Gastrocnemius medialis (tissue), 4 donors: ENCODE results near the gene DHRS1. TPM values are rescaled to one million over a fixed set of nuclear protein-coding genes. Genes with fewer than 3 reads are reported as not detected.

Experiments
- ATAC-seq, 2 donors: fragments of 150-250 bp; one replicate each; pipeline ENCODE4 v1.9.1; 2016
- DNase-seq, 2 donors: peaks; one replicate each; pipeline ENCODE4 v3.0.0-alpha.2; 2019
- H3K27ac ChIP-seq, 4 donors: fragments of 200-600 bp; sonication (generic); 1 replicate in 1 of 4; 2 replicates in 3 of 4; pipeline ENCODE4 v1.5.1; 2016 to 2018; ENCODE audit warnings: mild to moderate bottlenecking in 2 of 4, moderate library complexity in 1 of 4
- H3K27me3 ChIP-seq, 3 donors: fragments of 200-600 bp; sonication (generic) in 2 of 3; 1 replicate in 1 of 3; 2 replicates in 2 of 3; pipeline versions ENCODE4 v1.5.1 to v1.6.0; 2016 to 2019; ENCODE audit warnings: mild to moderate bottlenecking in 1 of 3, moderate library complexity in 1 of 3
- H3K36me3 ChIP-seq, 2 donors: fragments of 200-600 bp; sonication (generic) in 1 of 2; one replicate each; pipeline ENCODE4 v1.5.1; 2017 to 2018
- H3K4me1 ChIP-seq, 2 donors: fragments of 200-600 bp; sonication (generic) in 1 of 2; one replicate each; pipeline ENCODE4 v1.5.1; 2016 to 2017; ENCODE audit warnings: mild to moderate bottlenecking in 2 of 2
- H3K4me3 ChIP-seq, 4 donors: fragments of 200-600 bp; sonication (generic) in 3 of 4; 1 replicate in 1 of 4; 2 replicates in 3 of 4; pipeline ENCODE4 v1.5.1; 2016 to 2019; ENCODE audit warnings: mild to moderate bottlenecking in 2 of 4
- H3K9me3 ChIP-seq, 3 donors: fragments of 200-600 bp; sonication (generic) in 2 of 3; 1 replicate in 1 of 3; 2 replicates in 2 of 3; pipeline ENCODE4 v1.5.1; 2016 to 2019
- CTCF ChIP-seq, 5 experiments: fragments of 450-650 bp in 3 of 5; fragments of 200-600 bp in 2 of 5; sonication (generic) in 2 of 5; IDR thresholded peaks in 4 of 5; conservative IDR thresholded peaks in 1 of 5; 1 replicate in 4 of 5; 2 replicates in 1 of 5; pipeline ENCODE4 v1.5.1; 2016 to 2019; ENCODE audit warnings: antibody characterized with exemption in 5 of 5, mild to moderate bottlenecking in 3 of 5, moderate library complexity in 3 of 5
- POLR2A ChIP-seq, 2 donors: fragments of 450-650 bp; IDR thresholded peaks; one replicate each; pipeline ENCODE4 v1.6.1; 2017; ENCODE audit warnings: antibody characterized with exemption in 2 of 2, mild to moderate bottlenecking in 2 of 2, moderate library complexity in 2 of 2
- in situ Hi-C, 4 donors: fragments of 200-750 bp; cut with MboI; loops; one replicate each; pipeline versions ENCODE4 v1.15.0 to v1.8.0; 2017; ENCODE audit warnings: low sequenced_read_pairs in 4 of 4
- intact Hi-C: fragments of 100-400 bp; cut with DNase I; formaldehyde crosslinking; loops from one replicate; pipeline ENCODE4 v1.15.1; 2023; ENCODE audit warnings: low total_unique reads
- total RNA-seq, 4 donors: library from RNA; depleted of rRNA; stranded (reverse); fragments of >200 nt; gene quantifications; one replicate each; pipeline versions ENCODE4 v1.1.0 to v1.2.3, GENCODE V29; 2016

Gene DHRS1
- total RNA-seq, 4 donors from 2014 or later, result 1.9 to 12.2 (median 8.2) TPM

- in situ Hi-C loops (no loop called here), intact Hi-C loops (no loop called here)
- no peak overlapping the region for H3K4me3 ChIP-seq
- peaks cover 0 to 20% of the 10 kb centered on the region in 2 donors for H3K36me3 ChIP-seq
- H3K27me3 ChIP-seq, result no peaks in the 10 kb centered on the region
- no peak overlapping the region for H3K27ac ChIP-seq
- H3K4me1 ChIP-seq, result peaks cover 4 to 6% of the 10 kb centered on the region in 2 donors
- DNase-seq (no peak), ATAC-seq (no peak)
- H3K9me3 ChIP-seq, result no peaks in the 10 kb centered on the region
- TF ChIP-seq POLR2A (IDR thresholded peaks at IDR 0.05) (no peak), CTCF (IDR thresholded peaks at IDR 0.05 in 4 of 5, conservative IDR thresholded peaks at IDR 0.05 in 1 of 5) (no peak)
Measured at GRCh38 chr14:24272467-24272866, 27.1 kb downstream of the DHRS1 start.

DNA sequence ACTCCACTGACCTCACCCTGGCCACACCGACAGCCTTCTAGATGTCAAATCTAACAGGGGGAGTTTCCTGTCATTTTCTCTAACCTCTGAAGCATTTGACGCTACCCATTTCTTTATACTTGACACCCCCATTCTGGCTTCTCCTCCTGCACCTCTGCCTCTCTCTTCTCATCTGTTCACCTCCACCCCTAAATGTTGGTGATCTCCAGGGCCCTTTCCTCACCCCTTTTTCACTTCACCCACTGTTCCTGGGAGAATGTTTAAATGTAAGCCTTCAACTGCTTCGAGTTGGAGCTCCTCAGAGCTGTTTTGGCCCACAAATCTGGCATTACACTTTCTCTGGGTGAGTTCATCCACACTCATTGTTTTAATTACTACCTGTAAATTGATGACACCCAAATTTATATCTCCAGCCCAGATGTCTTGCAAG, 27.7 kb downstream of the DHRS1 start:
- H3K4me3 ChIP-seq, result peak overlapping the region; percentile 78 to 98 (median 94)
- no peaks in the 10 kb centered on the region for H3K9me3 ChIP-seq
- DNase-seq (no peak), ATAC-seq (no peak)
- peaks cover 4 to 6% of the 10 kb centered on the region in 2 donors for H3K4me1 ChIP-seq
- in situ Hi-C loops, result no loop called here
- no peaks in the 10 kb centered on the region for H3K27me3 ChIP-seq
- intact Hi-C loops, result loop anchor here (1.0 kb wide), 3 partner anchors 30 to 40 kb away; partner anchors contain the start of genes GMPR2, LTB4R, NEDD8 and TINF2
- no peak for TF ChIP-seq CTCF (IDR thresholded peaks at IDR 0.05 in 4 of 5, conservative IDR thresholded peaks at IDR 0.05 in 1 of 5)
- peak overlapping the region; percentile 87 to 99 (median 98) for H3K27ac ChIP-seq
- H3K36me3 ChIP-seq, result peaks cover 0 to 26% of the 10 kb centered on the region in 2 donors

- Histone ChIP-seq H3K27me3 (no peaks in the 10 kb centered on the region), H3K27ac (peak within 1 kb of the TSS; percentile 87 to 99 (median 98)), H3K4me3 (peak within 1 kb of the TSS; percentile 78 to 98 (median 94)), H3K36me3 (peaks cover 0 to 32% of the 10 kb centered on the region in 2 donors), H3K9me3 (no peaks in the 10 kb centered on the region), H3K4me1 (peaks cover 4 to 6% of the 10 kb centered on the region in 2 donors)
- in situ Hi-C loops, result no loop called here
- intact Hi-C loops, result loop anchor here (1.0 kb wide), 3 partner anchors 29 to 40 kb away; partner anchors contain the start of genes GMPR2, LTB4R, NEDD8 and TINF2
- TF ChIP-seq CTCF (IDR thresholded peaks at IDR 0.05 in 4 of 5, conservative IDR thresholded peaks at IDR 0.05 in 1 of 5) (peak; percentile 42 to 82 (median 70)), POLR2A (IDR thresholded peaks at IDR 0.05) (peak; percentile 35 to 48)
- ATAC-seq, result peak; percentile 95 to 97
- DNase-seq, result peak; percentile 65 to 81
Measured at GRCh38 chr14:24271134-24271833, 28.3 kb downstream of the DHRS1 start, which contains the start of gene RABGGTA. TSS of gene RABGGTA (minus strand) at chr14:24271597. CDS start at chr14:24271115, 482 bp downstream.

GRCh38 chr14:24270537-24271133, 28.9 kb downstream of the DHRS1 start:
- DNase-seq, result no peak
- Histone ChIP-seq H3K4me3 (peak overlapping the region; percentile 78 to 98 (median 94)), H3K27me3 (no peaks in the 10 kb centered on the region), H3K9me3 (no peaks in the 10 kb centered on the region), H3K27ac (peak overlapping the region; percentile 87 to 99 (median 98)), H3K36me3 (peaks cover 0 to 36% of the 10 kb centered on the region in 2 donors), H3K4me1 (peaks cover 4 to 6% of the 10 kb centered on the region in 2 donors)
- intact Hi-C loops (loop anchor here (1.0 kb wide), 3 partner anchors 28 to 41 kb away; partner anchors contain the start of genes GMPR2, LTB4R, NEDD8 and TINF2), in situ Hi-C loops (no loop called here)
- TF ChIP-seq CTCF (IDR thresholded peaks at IDR 0.05 in 4 of 5, conservative IDR thresholded peaks at IDR 0.05 in 1 of 5) (no peak), POLR2A (IDR thresholded peaks at IDR 0.05) (no peak)
- ATAC-seq, result peak; percentile 18 to 35
